K562 (cell line): ENCODE results near the gene IDUA. TPM values are rescaled to one million over a fixed set of nuclear protein-coding genes. Genes with fewer than 3 reads are reported as not detected.
A peak's percentile ranks its signal among the peaks of the same experiment; 100 is the strongest.

Source experiments
- ATAC-seq: fragments of 200-7000 bp; cut with Tn5 transposase; 3 replicates; pipeline ENCODE4 v1.9.1; 2020; ENCODE audit warnings: moderate library complexity
- BruUV-seq: library from RNA; stranded (reverse); fragments of 400-500 nt; replicated peaks from 2 replicates; lab custom pipeline; 2021; lab: Mats Ljungman, UMichigan
- CTCF ChIA-PET: fragments of 300-600 bp; formaldehyde crosslinking; extraction: SDS; loops from one replicate; lab custom pipeline; 2021; ENCODE audit warnings: low intra/inter-chr PET ratio; lab: Yijun Ruan, JAX
- POLR2A ChIA-PET: fragments of 300-600, 350-650 bp; sonication (Branson Sonifier 250); formaldehyde crosslinking; extraction: SDS; loops from one replicate; lab custom pipeline; 2021; ENCODE audit warnings: antibody characterized with exemption, inconsistent platforms; lab: Yijun Ruan, JAX
- DNase-seq, 4 experiments: peaks; one replicate each; pipeline versions ENCODE4 v3.0.0 to v3.0.0-alpha.2; 2011 to 2018; ENCODE audit warnings: low spot score in 3 of 4, mixed read lengths in 3 of 4; ENCODE audit errors: extremely low read depth in 1 of 4
- FAIRE-seq: peaks from 2 replicates; lab custom pipeline; 2011; peaks lifted over from hg19 to GRCh38; lab: Jason Lieb, UNC
- H2AFZ ChIP-seq: 2 replicates; pipeline ENCODE4 v1.6.0; 2011; ENCODE audit warnings: low read depth, low read length, control low read depth, inconsistent platforms
- H3K27ac ChIP-seq: fragments of 200-600 bp; 3 replicates; pipeline ENCODE4 v1.8.0; 2011; ENCODE audit warnings: low read depth, mild to moderate bottlenecking, control low read depth, inconsistent platforms, low read length, moderate library complexity, mixed read lengths; ENCODE audit errors: extremely low read depth
- H3K27me3 ChIP-seq, 2 experiments: fragments of 300-600 bp in 1 of 2; 2 replicates in 1 of 2; 3 replicates in 1 of 2; pipeline versions ENCODE4 v1.6.0 to v1.8.0; 2011; ENCODE audit warnings: inconsistent platforms in 2 of 2, low read length in 2 of 2, mild to moderate bottlenecking in 1 of 2, mixed read lengths in 1 of 2, moderate library complexity in 1 of 2; ENCODE audit not compliant: control insufficient read depth in 2 of 2, insufficient read depth in 2 of 2
- H3K36me3 ChIP-seq: fragments of 300-600 bp; 3 replicates; pipeline ENCODE4 v1.8.0; 2011; ENCODE audit warnings: mild to moderate bottlenecking, low read length, inconsistent platforms; ENCODE audit not compliant: control insufficient read depth, insufficient read depth
- H3K4me1 ChIP-seq, 2 experiments: fragments of 200-600 bp in 1 of 2; replicated peaks in 1 of 2; 2 replicates in 1 of 2; 3 replicates in 1 of 2; pipeline versions ENCODE4 v1.5.1 to v1.8.0; 2011; ENCODE audit warnings: inconsistent platforms in 2 of 2, low read length in 2 of 2, mild to moderate bottlenecking in 1 of 2, mixed read lengths in 1 of 2, moderate library complexity in 1 of 2; ENCODE audit not compliant: control insufficient read depth in 2 of 2, insufficient read depth in 2 of 2
- H3K4me2 ChIP-seq: 2 replicates; pipeline ENCODE4 v1.6.1; 2011; ENCODE audit warnings: low read length, control low read depth, inconsistent platforms, mixed read lengths; ENCODE audit not compliant: insufficient read depth
- H3K4me3 ChIP-seq: fragments of 200-600 bp; sonication (generic), shearing (Covaris generic); 2 replicates; pipeline ENCODE4 v1.5.1; 2016; ENCODE audit warnings: control low read depth, inconsistent platforms
- H3K79me2 ChIP-seq: fragments of 200-600 bp; 3 replicates; pipeline ENCODE4 v1.8.0; 2011; ENCODE audit warnings: low read length, inconsistent platforms; ENCODE audit not compliant: control insufficient read depth, insufficient read depth
- H3K9ac ChIP-seq, 2 experiments: 2 replicates each; pipeline versions ENCODE4 v1.6.0 to v1.6.1; 2011; ENCODE audit warnings: low read depth in 2 of 2, low read length in 2 of 2, control low read depth in 1 of 2, inconsistent platforms in 1 of 2, mild to moderate bottlenecking in 1 of 2, mixed read lengths in 1 of 2; ENCODE audit not compliant: insufficient read depth in 1 of 2
- H3K9me1 ChIP-seq: one replicate; pipeline ENCODE4 v1.6.0; 2011; ENCODE audit warnings: inconsistent platforms, mild to moderate bottlenecking, low read length, moderate library complexity; ENCODE audit not compliant: control insufficient read depth, insufficient read depth
- H3K9me3 ChIP-seq: replicated peaks from 2 replicates; pipeline ENCODE4 v1.5.1; 2011; ENCODE audit warnings: low read depth, low read length, inconsistent platforms; ENCODE audit not compliant: control insufficient read depth, insufficient read depth
- H4K20me1 ChIP-seq: replicated peaks from 2 replicates; pipeline ENCODE4 v1.6.1; 2011; ENCODE audit warnings: low read length, inconsistent platforms, mixed read lengths; ENCODE audit not compliant: control insufficient read depth, insufficient read depth
- CHD2 ChIP-seq: IDR thresholded peaks from 2 replicates; pipeline ENCODE4 v1.6.1; 2011; ENCODE audit warnings: low read depth, low read length
- KDM5B ChIP-seq: fragments of 200-600 bp; sonication (generic); IDR thresholded peaks from 2 replicates; pipeline ENCODE4 v1.6.1; 2012; ENCODE audit warnings: low read depth, mild to moderate bottlenecking, moderate library complexity, low read length, control low read depth, inconsistent platforms; ENCODE audit not compliant: insufficient replicate concordance
- NFRKB ChIP-seq: fragments of 450-650 bp; IDR thresholded peaks from 2 replicates; pipeline ENCODE4 v1.6.1; 2016; ENCODE audit warnings: low read depth
- WGBS: fragments of 100-300 bp; shearing (Covaris generic); methylation state at CpG from one replicate; pipeline ENCODE4 v1.1.6; 2016; ENCODE audit warnings: low coverage, mixed read lengths; ENCODE audit not compliant: insufficient coverage; ENCODE audit errors: missing lambda C conversion rate; 5-methylcytosine and 5-hydroxymethylcytosine counted together
- in situ Hi-C: fragments of 300-500 bp; cut with MboI; formaldehyde crosslinking; loops from 4 replicates; pipeline ENCODE4 v1.15.0; 2018; ENCODE audit warnings: inconsistent platforms, mixed read lengths
- intact Hi-C: fragments of 100-400 bp; cut with micrococcal nuclease; formaldehyde crosslinking; loops from 2 replicates; pipeline ENCODE4 v1.14.2; 2022
- polyA plus RNA-seq, 8 experiments: library from polyadenylated mRNA; depleted of rRNA in 4 of 8; stranded (reverse) in 5 of 8; unstranded in 3 of 8; fragments of >200 nt; fragmentation: Nextera tagmentation in 2 of 8; fragmentation: Illumina TruSeq in 1 of 8; extraction: Ambion mirVana in 2 of 8; extraction: Trizol in 1 of 8; gene quantifications; 2 replicates each; pipeline versions ENCODE4 v1.2.1 to v1.2.3, GENCODE V29; 2011 to 2014; ENCODE audit warnings: inconsistent platforms in 1 of 8, missing spikeins in 1 of 8
- total RNA-seq, 7 experiments: library from RNA; depleted of rRNA in 6 of 7; stranded (reverse); fragments of >200 nt in 6 of 7; fragmentation: Illumina TruSeq in 2 of 7; extraction: Trizol in 2 of 7; gene quantifications; 2 replicates each; pipeline versions ENCODE4 v1.2.1 to v1.2.3, GENCODE V29; 2011 to 2021; ENCODE audit warnings: low replicate concordance in 1 of 7
- TF ChIP-seq, protein P1 (sequence below), 2 experiments: IDR thresholded peaks; 2 replicates each; pipeline ENCODE4 v1.6.1; 2012; ENCODE audit warnings: improper control_type of control experiment in 2 of 2, low read depth in 2 of 2, low read length in 2 of 2, borderline replicate concordance in 1 of 2

The IDUA gene
- total and polyA plus RNA-seq, 9 of the 15 experiments (the other 6 are each of a cell fraction or from before 2014, with no cell fraction given) = 0.04 to 16.1 (median 1.2) TPM

DNA sequence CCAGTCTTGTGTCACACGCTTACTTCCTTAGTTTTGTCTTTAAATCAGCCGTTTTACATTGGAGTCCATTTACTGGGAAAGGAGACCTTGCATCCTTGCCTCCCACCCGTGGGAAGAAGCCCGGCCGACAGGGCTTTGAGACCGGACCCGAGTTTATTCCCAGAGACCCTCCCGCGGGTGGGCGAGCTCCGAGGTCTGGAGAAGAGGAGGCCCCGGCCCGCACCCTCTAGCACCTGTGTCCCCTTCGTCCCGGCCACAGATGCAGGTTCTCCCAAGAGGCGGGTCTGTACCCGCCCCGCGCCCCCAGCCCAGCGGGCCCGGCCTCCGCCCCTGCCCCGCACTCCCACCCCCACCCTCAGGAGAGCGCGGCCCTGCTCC lies 10.1 kb downstream of the IDUA start:
- FAIRE-seq (no peak), ATAC-seq (no peak; the same call in 2 of the 3 replicates), DNase-seq (no peak)
- Histone ChIP-seq H3K36me3 (peaks cover 1% of the 10 kb centered on the region; the same call in 1 of the 3 replicates), H3K79me2 (peaks cover 23% of the 10 kb centered on the region; the same call in 2 of the 3 replicates), H2AFZ (0 out of 2 replicates have a peak overlapping the region, but pooled peaks have one; percentile 57), H3K4me1 (peaks cover 41 to 78% of the 10 kb centered on the region in 2 experiments), H4K20me1 (no peaks in the 10 kb centered on the region), H3K9me3 (no peaks in the 10 kb centered on the region), H3K9ac (peak overlapping the region; percentile 78 to 94), H3K27me3 (no peaks in the 10 kb centered on the region), H3K9me1 (no peaks in the 10 kb centered on the region), H3K27ac (peak overlapping the region; percentile 81), H3K4me3 (peak overlapping the region; percentile 47), H3K4me2 (peak overlapping the region; percentile 77)
- BruUV-seq = no TSS peak
- TF ChIP-seq KDM5B (peak; percentile 20), NFRKB (0 out of 2 replicates have a peak, but pooled peaks have one; percentile 15), CHD2 (no peak)
- TF ChIP-seq, protein P1, sequence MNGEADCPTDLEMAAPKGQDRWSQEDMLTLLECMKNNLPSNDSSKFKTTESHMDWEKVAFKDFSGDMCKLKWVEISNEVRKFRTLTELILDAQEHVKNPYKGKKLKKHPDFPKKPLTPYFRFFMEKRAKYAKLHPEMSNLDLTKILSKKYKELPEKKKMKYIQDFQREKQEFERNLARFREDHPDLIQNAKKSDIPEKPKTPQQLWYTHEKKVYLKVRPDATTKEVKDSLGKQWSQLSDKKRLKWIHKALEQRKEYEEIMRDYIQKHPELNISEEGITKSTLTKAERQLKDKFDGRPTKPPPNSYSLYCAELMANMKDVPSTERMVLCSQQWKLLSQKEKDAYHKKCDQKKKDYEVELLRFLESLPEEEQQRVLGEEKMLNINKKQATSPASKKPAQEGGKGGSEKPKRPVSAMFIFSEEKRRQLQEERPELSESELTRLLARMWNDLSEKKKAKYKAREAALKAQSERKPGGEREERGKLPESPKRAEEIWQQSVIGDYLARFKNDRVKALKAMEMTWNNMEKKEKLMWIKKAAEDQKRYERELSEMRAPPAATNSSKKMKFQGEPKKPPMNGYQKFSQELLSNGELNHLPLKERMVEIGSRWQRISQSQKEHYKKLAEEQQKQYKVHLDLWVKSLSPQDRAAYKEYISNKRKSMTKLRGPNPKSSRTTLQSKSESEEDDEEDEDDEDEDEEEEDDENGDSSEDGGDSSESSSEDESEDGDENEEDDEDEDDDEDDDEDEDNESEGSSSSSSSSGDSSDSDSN (IDR thresholded peaks at IDR 0.05; ENCODE audit: borderline replicate concordance in 1 of 2, low read depth in 2 of 2, low read length in 2 of 2) = 0 out of 4 replicates have a peak, but pooled peaks of 1 of the 2 experiments have one; percentile 15
- 1% methylated on average over 12 of the region's 25 CpGs for WGBS
- intact Hi-C loops (loop anchor here (10.0 kb wide), 1 partner anchor 48 kb away; no protein-coding TSS in a partner anchor), in situ Hi-C loops (no loop called here)
- ChIA-PET POLR2A (no interaction called here), CTCF (no interaction called here)
